H9 (cell line): ENCODE results near the gene H2AZ2. TPM values are rescaled to one million over a fixed set of nuclear protein-coding genes. Genes with fewer than 3 reads are reported as not detected.

Experiments
- DNase-seq: peaks from one replicate; pipeline ENCODE4 v3.0.0-alpha.2; 2017
- H2AFZ ChIP-seq: one replicate; pipeline ENCODE4 v1.6.1; 2013; ENCODE audit warnings: mild to moderate bottlenecking, low read length, control low read depth, moderate library complexity
- H2AK5ac ChIP-seq: 2 replicates; pipeline ENCODE4 v1.6.1; 2013; ENCODE audit warnings: low read length, control low read depth, mixed read lengths; ENCODE audit not compliant: insufficient read length
- H2BK120ac ChIP-seq: one replicate; pipeline ENCODE4 v1.6.1; 2013; ENCODE audit warnings: low read depth, mild to moderate bottlenecking, low read length, control low read depth, inconsistent platforms; ENCODE audit not compliant: poor library complexity, severe bottlenecking
- H2BK12ac ChIP-seq: 2 replicates; pipeline ENCODE4 v1.6.1; 2013; ENCODE audit warnings: low read length, control low read depth, mixed read lengths, low read depth; ENCODE audit not compliant: insufficient read length
- H2BK15ac ChIP-seq: 2 replicates; pipeline ENCODE4 v1.6.1; 2013; ENCODE audit warnings: low read depth, low read length, control low read depth
- H2BK20ac ChIP-seq: one replicate; pipeline ENCODE4 v1.6.1; 2013; ENCODE audit warnings: low read depth, mild to moderate bottlenecking, low read length, control low read depth, inconsistent platforms; ENCODE audit not compliant: poor library complexity, severe bottlenecking
- H2BK5ac ChIP-seq: 2 replicates; pipeline ENCODE4 v1.6.1; 2013; ENCODE audit warnings: low read length, control low read depth, mixed read lengths; ENCODE audit not compliant: insufficient read length
- H3K14ac ChIP-seq: 2 replicates; pipeline ENCODE4 v1.6.1; 2013; ENCODE audit warnings: low read length, control low read depth; ENCODE audit not compliant: insufficient read depth
- H3K18ac ChIP-seq: 2 replicates; pipeline ENCODE4 v1.6.1; 2013; ENCODE audit warnings: low read depth, mild to moderate bottlenecking, mixed read lengths, low read length, control low read depth; ENCODE audit not compliant: insufficient read length
- H3K23ac ChIP-seq: 2 replicates; pipeline ENCODE4 v1.6.1; 2013; ENCODE audit warnings: low read length, control low read depth, mixed read lengths, low read depth; ENCODE audit not compliant: insufficient read length
- H3K23me2 ChIP-seq: 2 replicates; pipeline ENCODE4 v1.6.1; 2013; ENCODE audit warnings: low read depth, mild to moderate bottlenecking, mixed read lengths, low read length, control low read depth; ENCODE audit not compliant: insufficient read length, poor library complexity, severe bottlenecking
- H3K27ac ChIP-seq: 2 replicates; pipeline ENCODE4 v1.5.1; 2013; ENCODE audit warnings: low read length, control low read depth, mixed read lengths, low read depth; ENCODE audit not compliant: insufficient read length
- H3K27me3 ChIP-seq: 2 replicates; pipeline ENCODE4 v1.6.1; 2013; ENCODE audit warnings: low read length, control low read depth, inconsistent platforms; ENCODE audit not compliant: insufficient read depth
- H3K4ac ChIP-seq: 2 replicates; pipeline ENCODE4 v1.6.1; 2013; ENCODE audit warnings: low read depth, mild to moderate bottlenecking, control low read depth, inconsistent platforms, low read length, moderate library complexity
- H3K4me1 ChIP-seq: 2 replicates; pipeline ENCODE4 v1.6.1; 2013; ENCODE audit warnings: low read length, control low read depth, inconsistent platforms; ENCODE audit not compliant: insufficient read depth
- H3K4me2 ChIP-seq: 2 replicates; pipeline ENCODE4 v1.6.1; 2013; ENCODE audit warnings: low read length, control low read depth, mixed read lengths; ENCODE audit not compliant: insufficient read length, insufficient read depth
- H3K56ac ChIP-seq: 2 replicates; pipeline ENCODE4 v1.6.1; 2013; ENCODE audit warnings: low read depth, mild to moderate bottlenecking, mixed read lengths, low read length, control low read depth; ENCODE audit not compliant: insufficient read length
- H3K79me1 ChIP-seq: 2 replicates; pipeline ENCODE4 v1.6.1; 2013; ENCODE audit warnings: low read depth, mild to moderate bottlenecking, moderate library complexity, low read length, control low read depth, inconsistent platforms; ENCODE audit not compliant: insufficient read depth, poor library complexity, severe bottlenecking
- H3K79me2 ChIP-seq: 2 replicates; pipeline ENCODE4 v1.6.1; 2013; ENCODE audit warnings: low read length, control low read depth, inconsistent platforms; ENCODE audit not compliant: insufficient read depth
- H3K9ac ChIP-seq: 2 replicates; pipeline ENCODE4 v1.6.1; 2013; ENCODE audit warnings: low read length, control low read depth, mixed read lengths; ENCODE audit not compliant: insufficient read length; ENCODE audit errors: extremely low read depth
- H3K9me3 ChIP-seq: one replicate; pipeline ENCODE4 v1.6.1; 2013; ENCODE audit warnings: low read depth, low read length, inconsistent platforms; ENCODE audit not compliant: control insufficient read depth
- H3T11ph ChIP-seq: one replicate; pipeline ENCODE4 v1.6.1; 2013; ENCODE audit warnings: mild to moderate bottlenecking, low read length, control low read depth, inconsistent platforms
- H4K20me1 ChIP-seq: one replicate; pipeline ENCODE4 v1.6.1; 2013; ENCODE audit not compliant: control insufficient read depth, insufficient read length, insufficient read depth
- H4K5ac ChIP-seq: 2 replicates; pipeline ENCODE4 v1.6.1; 2013; ENCODE audit warnings: low read depth, mild to moderate bottlenecking, mixed read lengths, low read length, control low read depth; ENCODE audit not compliant: insufficient read length
- H4K8ac ChIP-seq: replicated peaks from 2 replicates; pipeline ENCODE4 v1.6.1; 2013; ENCODE audit warnings: low read length, control low read depth, mixed read lengths, low read depth; ENCODE audit not compliant: insufficient read length
- H4K91ac ChIP-seq: 2 replicates; pipeline ENCODE4 v1.6.1; 2013; ENCODE audit warnings: low read depth, mild to moderate bottlenecking, moderate library complexity, mixed read lengths, low read length, control low read depth; ENCODE audit not compliant: insufficient read length
- H3K27ac Mint-ChIP-seq, 3 experiments: 2 replicates in 2 of 3; 3 replicates in 1 of 3; pipeline ENCODE4 v1.8.0; 2020 to 2021; ENCODE audit warnings: mixed read lengths in 3 of 3, mild to moderate bottlenecking in 1 of 3, moderate library complexity in 1 of 3
- H3K27me3 Mint-ChIP-seq: 2 replicates; pipeline ENCODE4 v1.8.0; 2021; ENCODE audit warnings: low read depth, mild to moderate bottlenecking, moderate library complexity, mixed read lengths
- H3K36me3 Mint-ChIP-seq, 3 experiments: 2 replicates in 2 of 3; 3 replicates in 1 of 3; pipeline ENCODE4 v1.8.0; 2020 to 2021; ENCODE audit warnings: low read depth in 3 of 3, mixed read lengths in 3 of 3; ENCODE audit not compliant: insufficient read depth in 1 of 3
- H3K4me1 Mint-ChIP-seq, 2 experiments: 2 replicates each; pipeline ENCODE4 v1.8.0; 2020; ENCODE audit warnings: mixed read lengths in 2 of 2
- H3K4me3 Mint-ChIP-seq, 2 experiments: 2 replicates in 1 of 2; 3 replicates in 1 of 2; pipeline ENCODE4 v1.8.0; 2020 to 2021; ENCODE audit warnings: mild to moderate bottlenecking in 2 of 2, mixed read lengths in 2 of 2, moderate library complexity in 1 of 2
- H3K9me3 Mint-ChIP-seq, 2 experiments: 2 replicates in 1 of 2; 3 replicates in 1 of 2; pipeline ENCODE4 v1.8.0; 2020; ENCODE audit warnings: mild to moderate bottlenecking in 2 of 2, mixed read lengths in 2 of 2, moderate library complexity in 1 of 2
- CTCF ChIP-seq: fragments of 200-600 bp; sonication (generic); conservative IDR thresholded peaks from 3 replicates; pipeline ENCODE4 v1.8.0; 2021; ENCODE audit warnings: antibody characterized with exemption, mild to moderate bottlenecking
- WGBS: extraction: QIAGEN DNeasy Blood & Tissue Kit; methylation state at CpG from one replicate; pipeline ENCODE4 v1.1.7; 2013; ENCODE audit warnings: missing lambda C conversion rate, low lambda C conversion rate, mixed read lengths; ENCODE audit not compliant: insufficient read length; ENCODE audit errors: extremely low coverage; 5-methylcytosine and 5-hydroxymethylcytosine counted together
- total RNA-seq: library from RNA; stranded (reverse); gene quantifications from 2 replicates; pipeline ENCODE4 v1.2.1, GENCODE V29; 2021

Gene H2AZ2
- total RNA-seq, 1 experiment from 2014 or later = 208 TPM

- no peak overlapping the region for H2BK120ac ChIP-seq
- no peak overlapping the region for H3T11ph ChIP-seq
- H2BK15ac ChIP-seq = no peak overlapping the region
- no peaks in the 10 kb centered on the region for H3K27me3 ChIP-seq
- no peaks in the 10 kb centered on the region for H3K4me1 ChIP-seq
- no peak overlapping the region for H3K4me2 ChIP-seq
- H2BK5ac ChIP-seq = no peak overlapping the region
- H3K9ac ChIP-seq = no peak overlapping the region
- no peaks in the 10 kb centered on the region for H3K36me3 Mint-ChIP-seq
- DNase-seq = no peak
- no peaks in the 10 kb centered on the region for H3K9me3 Mint-ChIP-seq
- H3K4ac ChIP-seq = no peak overlapping the region
- H3K14ac ChIP-seq = no peak overlapping the region
- H3K23ac ChIP-seq = no peak overlapping the region
- no peaks in the 10 kb centered on the region for H4K20me1 ChIP-seq
- peaks cover 8% of the 10 kb centered on the region for H3K27me3 Mint-ChIP-seq
- no peaks in the 10 kb centered on the region for H3K79me1 ChIP-seq
- H2AK5ac ChIP-seq = no peak overlapping the region
- no peak overlapping the region for H3K27ac ChIP-seq
- no peak overlapping the region for H4K8ac ChIP-seq
- H4K5ac ChIP-seq = no peak overlapping the region
- H3K79me2 ChIP-seq = no peaks in the 10 kb centered on the region
- H2BK12ac ChIP-seq = no peak overlapping the region
- no peak overlapping the region; a peak in 1 of 7 replicates for H3K27ac Mint-ChIP-seq
- no peak overlapping the region for H3K56ac ChIP-seq
- H2BK20ac ChIP-seq = no peak overlapping the region
- no peak for TF ChIP-seq CTCF
- H3K4me1 Mint-ChIP-seq = no peaks in the 10 kb centered on the region
- H3K18ac ChIP-seq = no peak overlapping the region
- H3K9me3 ChIP-seq = no peaks in the 10 kb centered on the region
- WGBS = no CpG with 5 or more reads among the region's 1 CpG
- H3K4me3 Mint-ChIP-seq = no peak overlapping the region
- no peak overlapping the region for H4K91ac ChIP-seq
- no peaks in the 10 kb centered on the region for H3K23me2 ChIP-seq
- H2AFZ ChIP-seq = no peak overlapping the region
These were observed 43.9 kb upstream of the H2AZ2 start for GRCh38 chr7:44891791-44892190.
